GM19193 (cell line): ENCODE results near the gene AGAP1.

Source experiments
- POLR2A ChIP-seq: IDR thresholded peaks from 4 replicates; pipeline ENCODE4 v1.6.1; 2011; ENCODE audit not compliant: insufficient read depth, insufficient read length; ENCODE audit errors: extremely low read depth

Gene AGAP1

GRCh38 chr2:235570256-235570655 lies 76.4 kb downstream of the AGAP1 start:
- TF ChIP-seq POLR2A: no peak

- no peak for TF ChIP-seq POLR2A
Measured at GRCh38 chr2:235570966-235571692, 77.3 kb downstream of the AGAP1 start.

GRCh38 chr2:235572592-235572991 lies 78.7 kb downstream of the AGAP1 start:
- no peak for TF ChIP-seq POLR2A

GRCh38 chr2:235573331-235574221 lies 79.7 kb downstream of the AGAP1 start:
- TF ChIP-seq POLR2A: no peak

GRCh38 chr2:235575431-235575830 lies 81.6 kb downstream of the AGAP1 start:
- no peak for TF ChIP-seq POLR2A

- TF ChIP-seq POLR2A: no peak
Measured at GRCh38 chr2:235575904-235576303, 82.1 kb downstream of the AGAP1 start.

- no peak for TF ChIP-seq POLR2A
Measured at GRCh38 chr2:235576337-235576910, 82.6 kb downstream of the AGAP1 start.

- TF ChIP-seq POLR2A: no peak
Measured at GRCh38 chr2:235577404-235578330, 83.8 kb downstream of the AGAP1 start.

- TF ChIP-seq POLR2A: no peak
Measured at GRCh38 chr2:235579128-235579527, 85.3 kb downstream of the AGAP1 start.

- no peak for TF ChIP-seq POLR2A
Measured at GRCh38 chr2:235580426-235581157, 86.7 kb downstream of the AGAP1 start.

GRCh38 chr2:235582081-235582686 lies 88.3 kb downstream of the AGAP1 start:
- no peak for TF ChIP-seq POLR2A

- TF ChIP-seq POLR2A: no peak
Measured at GRCh38 chr2:235582729-235583128, 88.9 kb downstream of the AGAP1 start.

- TF ChIP-seq POLR2A: no peak
Measured at GRCh38 chr2:235583144-235583543, 89.3 kb downstream of the AGAP1 start.
